PFSK-1 (cell line): ENCODE data around the gene APP.

Experiments
- FOXP2 ChIP-seq: optimal IDR thresholded peaks from 2 replicates; pipeline ENCODE3; 2011; ENCODE audit warnings: borderline replicate concordance, control low read depth, inconsistent platforms; ENCODE audit not compliant: insufficient read depth; ENCODE audit errors: extremely low read length, extremely low read depth
- POLR2AphosphoS5 ChIP-seq: IDR thresholded peaks from 2 replicates; pipeline ENCODE4 v1.6.1; 2012; ENCODE audit warnings: low read depth, mild to moderate bottlenecking, control low read depth, low read length, moderate library complexity
- TF ChIP-seq, protein P1 (sequence below), 2 experiments: IDR thresholded peaks; 2 replicates each; pipeline versions ENCODE4 v1.6.1 to v1.8.0; 2011 to 2012; ENCODE audit warnings: low read depth in 2 of 2, low read length in 2 of 2, control low read depth in 1 of 2, inconsistent platforms in 1 of 2, mild to moderate bottlenecking in 1 of 2, moderate library complexity in 1 of 2; ENCODE audit not compliant: insufficient read depth in 1 of 2

DNA sequence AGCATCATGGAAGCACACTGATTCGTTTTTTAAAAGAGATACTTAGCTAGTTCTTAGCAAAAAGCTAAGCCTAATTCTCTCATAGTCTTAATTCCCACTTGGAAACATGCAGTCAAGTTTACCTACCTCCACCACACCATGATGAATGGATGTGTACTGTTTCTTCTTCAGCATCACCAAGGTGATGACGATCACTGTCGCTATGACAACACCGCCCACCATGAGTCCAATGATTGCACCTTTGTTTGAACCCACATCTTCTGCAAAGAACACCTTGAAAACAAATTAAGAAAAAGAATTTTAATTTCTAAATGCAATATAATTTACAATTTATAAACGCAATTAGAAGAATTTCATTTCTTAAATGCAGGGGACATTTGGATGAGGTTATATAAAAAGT is 279.0 kb downstream of the APP start:
- TF ChIP-seq POLR2AphosphoS5 (no peak), FOXP2 (no peak)
- TF ChIP-seq, protein P1, sequence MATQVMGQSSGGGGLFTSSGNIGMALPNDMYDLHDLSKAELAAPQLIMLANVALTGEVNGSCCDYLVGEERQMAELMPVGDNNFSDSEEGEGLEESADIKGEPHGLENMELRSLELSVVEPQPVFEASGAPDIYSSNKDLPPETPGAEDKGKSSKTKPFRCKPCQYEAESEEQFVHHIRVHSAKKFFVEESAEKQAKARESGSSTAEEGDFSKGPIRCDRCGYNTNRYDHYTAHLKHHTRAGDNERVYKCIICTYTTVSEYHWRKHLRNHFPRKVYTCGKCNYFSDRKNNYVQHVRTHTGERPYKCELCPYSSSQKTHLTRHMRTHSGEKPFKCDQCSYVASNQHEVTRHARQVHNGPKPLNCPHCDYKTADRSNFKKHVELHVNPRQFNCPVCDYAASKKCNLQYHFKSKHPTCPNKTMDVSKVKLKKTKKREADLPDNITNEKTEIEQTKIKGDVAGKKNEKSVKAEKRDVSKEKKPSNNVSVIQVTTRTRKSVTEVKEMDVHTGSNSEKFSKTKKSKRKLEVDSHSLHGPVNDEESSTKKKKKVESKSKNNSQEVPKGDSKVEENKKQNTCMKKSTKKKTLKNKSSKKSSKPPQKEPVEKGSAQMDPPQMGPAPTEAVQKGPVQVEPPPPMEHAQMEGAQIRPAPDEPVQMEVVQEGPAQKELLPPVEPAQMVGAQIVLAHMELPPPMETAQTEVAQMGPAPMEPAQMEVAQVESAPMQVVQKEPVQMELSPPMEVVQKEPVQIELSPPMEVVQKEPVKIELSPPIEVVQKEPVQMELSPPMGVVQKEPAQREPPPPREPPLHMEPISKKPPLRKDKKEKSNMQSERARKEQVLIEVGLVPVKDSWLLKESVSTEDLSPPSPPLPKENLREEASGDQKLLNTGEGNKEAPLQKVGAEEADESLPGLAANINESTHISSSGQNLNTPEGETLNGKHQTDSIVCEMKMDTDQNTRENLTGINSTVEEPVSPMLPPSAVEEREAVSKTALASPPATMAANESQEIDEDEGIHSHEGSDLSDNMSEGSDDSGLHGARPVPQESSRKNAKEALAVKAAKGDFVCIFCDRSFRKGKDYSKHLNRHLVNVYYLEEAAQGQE (IDR thresholded peaks at IDR 0.05; ENCODE audit: insufficient read depth in 1 of 2, low read depth in 2 of 2, low read length in 2 of 2) = no peak
